ENCODE data around the gene PM20D2.

PM20D2 gene

DNA sequence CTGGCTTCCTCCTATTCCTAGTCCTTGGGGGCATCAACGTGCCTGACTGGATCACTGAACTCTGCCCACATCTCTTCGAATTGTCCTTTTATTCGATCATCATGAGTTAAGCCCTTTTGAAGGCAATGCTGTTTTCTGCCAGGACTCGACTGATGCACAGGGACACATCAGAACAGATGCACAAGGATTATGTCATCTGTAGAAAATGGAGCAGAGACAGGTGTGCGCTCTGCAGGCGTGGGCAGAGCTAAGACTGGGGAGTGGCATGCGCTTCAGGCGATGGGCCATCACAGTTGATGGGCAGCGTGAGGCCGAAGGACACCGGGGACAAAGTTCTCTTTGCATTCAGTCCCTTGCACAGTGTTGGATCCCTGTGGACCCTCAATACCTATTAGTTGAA lies 58.2 kb downstream of the PM20D2 start:
- no peak for DNase-seq

DNA sequence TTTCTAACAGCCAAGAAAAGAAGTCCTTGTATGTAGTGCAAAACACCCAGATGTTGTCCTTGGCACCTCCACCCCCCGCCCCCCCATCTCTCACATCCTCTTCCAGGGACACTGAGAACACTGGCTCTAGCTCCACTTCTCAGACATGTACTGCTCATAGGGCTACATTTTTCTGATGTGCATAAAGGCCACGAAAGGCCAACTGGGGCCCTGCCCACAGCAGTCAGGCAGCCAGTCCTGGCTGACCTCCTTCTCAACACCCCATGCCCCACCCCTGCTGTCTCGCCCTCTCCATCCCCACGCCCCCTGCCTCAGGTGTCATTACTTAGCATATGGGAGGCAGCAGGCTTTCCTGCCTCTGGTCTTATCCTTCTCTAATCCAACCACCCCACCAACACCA lies 60.0 kb downstream of the PM20D2 start:
- DNase-seq = no peak

GRCh38 chr6:89208551-89208950 lies 62.7 kb downstream of the PM20D2 start:
- DNase-seq = no peak

- DNase-seq = no peak
Observed at GRCh38 chr6:89209457-89209856, 63.6 kb downstream of the PM20D2 start.

DNA sequence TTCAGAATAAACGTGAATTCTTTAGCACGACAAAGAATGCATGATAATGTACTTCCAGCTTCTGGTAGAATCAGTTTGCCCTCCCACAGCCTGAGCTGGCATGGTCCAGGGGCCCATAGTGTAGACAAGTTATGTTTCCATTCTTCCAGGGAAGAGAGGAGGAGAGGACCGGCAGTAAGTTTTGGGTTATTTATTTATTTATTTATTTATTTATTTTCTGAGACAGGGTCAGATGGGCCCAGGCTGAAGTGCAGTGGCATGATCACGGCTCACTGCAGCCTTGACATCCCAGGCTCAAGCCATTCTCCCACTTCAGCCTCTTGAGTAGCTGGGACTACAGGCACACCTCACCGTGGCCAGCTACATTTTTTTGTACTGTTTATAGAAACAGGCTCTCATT lies 66.6 kb downstream of the PM20D2 start:
- no peak for DNase-seq

GRCh38 chr6:89214197-89214596 lies 68.3 kb downstream of the PM20D2 start:
- no peak for DNase-seq

All from fibroblast of skin of abdomen (primary cell).